IMR-90 (cell line): ENCODE measurements around the gene CERK. TPM values are rescaled to one million over a fixed set of nuclear protein-coding genes. Genes with fewer than 3 reads are reported as not detected.

ENCODE experiments used
- ATAC-seq: fragments of 200-7000 bp; cut with Tn5 transposase; 2 replicates; pipeline ENCODE4 v1.9.1; 2020; ENCODE audit warnings: low read depth, mild to moderate bottlenecking, moderate library complexity
- BruUV-seq: library from RNA; stranded (reverse); fragments of 400-500 nt; replicated peaks from 2 replicates; lab custom pipeline; 2021; lab: Mats Ljungman, UMichigan
- CTCF ChIA-PET: fragments of 300-600 bp; formaldehyde crosslinking; extraction: SDS; loops from one replicate; lab custom pipeline; 2021; ENCODE audit warnings: antibody characterized with exemption; lab: Yijun Ruan, JAX
- POLR2A ChIA-PET: fragments of 300-600 bp; sonication (Branson Sonifier 250); formaldehyde crosslinking; loops from one replicate; lab custom pipeline; 2022; ENCODE audit warnings: antibody characterized with exemption; ENCODE audit not compliant: unreplicated experiment; lab: Charles Lee
- DNase-seq: peaks from one replicate; pipeline ENCODE4 v3.0.0; 2013
- H2AFZ ChIP-seq: replicated peaks from 2 replicates; pipeline ENCODE3; 2013; ENCODE audit warnings: low read length, mild to moderate bottlenecking; ENCODE audit not compliant: poor library complexity
- H2AK5ac ChIP-seq: 2 replicates; pipeline ENCODE4 v1.6.1; 2013; ENCODE audit warnings: low read depth, low read length, inconsistent platforms
- H2AK9ac ChIP-seq: replicated peaks from 2 replicates; pipeline ENCODE3; 2013; ENCODE audit warnings: mild to moderate bottlenecking, low read depth, low read length, moderate library complexity; ENCODE audit not compliant: poor library complexity
- H2BK120ac ChIP-seq: 2 replicates; pipeline ENCODE4 v1.6.1; 2013; ENCODE audit warnings: low read depth, low read length, inconsistent platforms
- H2BK15ac ChIP-seq: 3 replicates; pipeline ENCODE4 v1.6.1; 2013; ENCODE audit warnings: low read depth, low read length, inconsistent platforms
- H2BK20ac ChIP-seq: 2 replicates; pipeline ENCODE4 v1.6.1; 2013; ENCODE audit warnings: low read depth, mild to moderate bottlenecking, inconsistent platforms, low read length, moderate library complexity
- H2BK5ac ChIP-seq: 2 replicates; pipeline ENCODE4 v1.6.1; 2013; ENCODE audit warnings: mild to moderate bottlenecking, low read depth, low read length, inconsistent platforms; ENCODE audit not compliant: poor library complexity, severe bottlenecking
- H3K14ac ChIP-seq: replicated peaks from 2 replicates; pipeline ENCODE4 v1.6.1; 2013; ENCODE audit warnings: low read depth, low read length, inconsistent platforms
- H3K18ac ChIP-seq: 2 replicates; pipeline ENCODE4 v1.6.1; 2013; ENCODE audit warnings: low read depth, low read length, control low read depth
- H3K23ac ChIP-seq: 2 replicates; pipeline ENCODE4 v1.6.1; 2013; ENCODE audit warnings: low read depth, low read length, inconsistent platforms
- H3K27ac ChIP-seq: 2 replicates; pipeline ENCODE4 v1.5.1; 2013; ENCODE audit warnings: mild to moderate bottlenecking, control low read depth, low read length; ENCODE audit not compliant: insufficient read depth
- H3K27me3 ChIP-seq: 2 replicates; pipeline ENCODE4 v1.6.1; 2013; ENCODE audit warnings: low read length; ENCODE audit not compliant: control insufficient read depth, insufficient read depth
- H3K36me3 ChIP-seq: 2 replicates; pipeline ENCODE4 v1.6.1; 2013; ENCODE audit warnings: low read length, mixed read lengths; ENCODE audit not compliant: control insufficient read depth, insufficient read depth
- H3K4ac ChIP-seq: 2 replicates; pipeline ENCODE4 v1.6.1; 2013; ENCODE audit warnings: low read depth, low read length, inconsistent platforms
- H3K4me1 ChIP-seq: 2 replicates; pipeline ENCODE4 v1.6.1; 2013; ENCODE audit warnings: low read length, mixed read lengths; ENCODE audit not compliant: control insufficient read depth, insufficient read depth
- H3K4me2 ChIP-seq: 2 replicates; pipeline ENCODE4 v1.6.1; 2013; ENCODE audit warnings: low read depth, mild to moderate bottlenecking, control low read depth, low read length, moderate library complexity
- H3K4me3 ChIP-seq: 2 replicates; pipeline ENCODE4 v1.5.1; 2013; ENCODE audit warnings: low read depth, mild to moderate bottlenecking, control low read depth, low read length, moderate library complexity; ENCODE audit not compliant: insufficient read depth
- H3K56ac ChIP-seq: 2 replicates; pipeline ENCODE4 v1.6.1; 2013; ENCODE audit warnings: low read length, inconsistent platforms; ENCODE audit not compliant: insufficient read depth; ENCODE audit errors: extremely low read depth
- H3K79me1 ChIP-seq, 2 experiments: 2 replicates each; pipeline ENCODE4 v1.6.1; 2013; ENCODE audit warnings: low read length in 2 of 2, inconsistent platforms in 1 of 2, low read depth in 1 of 2
- H3K9ac ChIP-seq: 2 replicates; pipeline ENCODE4 v1.6.1; 2013; ENCODE audit warnings: low read depth, low read length, control low read depth
- H3K9me1 ChIP-seq: 2 replicates; pipeline ENCODE4 v1.6.1; 2013; ENCODE audit warnings: low read length, inconsistent platforms; ENCODE audit not compliant: insufficient read depth
- H3K9me3 ChIP-seq: 2 replicates; pipeline ENCODE4 v1.6.1; 2013; ENCODE audit warnings: low read length; ENCODE audit not compliant: control insufficient read depth, insufficient read depth
- H4K20me1 ChIP-seq: 2 replicates; pipeline ENCODE4 v1.6.1; 2013; ENCODE audit warnings: low read length, inconsistent platforms; ENCODE audit not compliant: insufficient read depth
- H4K5ac ChIP-seq: 2 replicates; pipeline ENCODE4 v1.6.1; 2013; ENCODE audit warnings: mild to moderate bottlenecking, low read depth, low read length, control low read depth
- H4K8ac ChIP-seq, 2 experiments: 2 replicates each; pipeline ENCODE4 v1.6.1; 2013; ENCODE audit warnings: low read depth in 2 of 2, low read length in 2 of 2, control low read depth in 1 of 2, inconsistent platforms in 1 of 2
- H4K91ac ChIP-seq: 2 replicates; pipeline ENCODE4 v1.6.1; 2013; ENCODE audit warnings: low read depth, low read length, inconsistent platforms; ENCODE audit not compliant: insufficient read depth
- BHLHE40 ChIP-seq: fragments of 150-350 bp; IDR thresholded peaks from 2 replicates; pipeline ENCODE4 v1.6.1; 2016; ENCODE audit warnings: mild to moderate bottlenecking, low read depth, low read length
- CEBPB ChIP-seq: IDR thresholded peaks from 2 replicates; pipeline ENCODE4 v1.6.1; 2012; ENCODE audit warnings: low read depth, low read length, improper control_type of control experiment
- CHD1 ChIP-seq: IDR thresholded peaks from 2 replicates; pipeline ENCODE4 v1.6.1; 2012; ENCODE audit warnings: low read depth, low read length, improper control_type of control experiment
- CTCF ChIP-seq: conservative IDR thresholded peaks from 2 replicates; pipeline ENCODE4 v1.5.1; 2012; ENCODE audit warnings: mild to moderate bottlenecking, low read depth, low read length, improper control_type of control experiment
- ELK1 ChIP-seq: fragments of 150-350 bp; IDR thresholded peaks from 2 replicates; pipeline ENCODE4 v1.6.1; 2016; ENCODE audit warnings: low read depth, mild to moderate bottlenecking, low read length, moderate library complexity, borderline replicate concordance
- MAFK ChIP-seq: IDR thresholded peaks from 2 replicates; pipeline ENCODE4 v1.6.1; 2012; ENCODE audit warnings: low read depth, low read length, improper control_type of control experiment
- MXI1 ChIP-seq: IDR thresholded peaks from 2 replicates; pipeline ENCODE4 v1.6.1; 2012; ENCODE audit warnings: low read depth, mild to moderate bottlenecking, low read length, moderate library complexity, borderline replicate concordance
- NFE2L2 ChIP-seq: fragments of 150-350 bp; IDR thresholded peaks from 2 replicates; pipeline ENCODE4 v1.6.1; 2016; ENCODE audit warnings: low read depth, mild to moderate bottlenecking, low read length
- POLR2A ChIP-seq: IDR thresholded peaks from 2 replicates; pipeline ENCODE4 v1.6.1; 2012; ENCODE audit warnings: mild to moderate bottlenecking, low read depth, low read length
- RAD21 ChIP-seq: IDR thresholded peaks from 2 replicates; pipeline ENCODE4 v1.6.1; 2012; ENCODE audit warnings: low read length, improper control_type of control experiment
- RFX5 ChIP-seq: IDR thresholded peaks from 2 replicates; pipeline ENCODE4 v1.8.0; 2012; ENCODE audit warnings: low read depth, mild to moderate bottlenecking, low read length, moderate library complexity
- SMC3 ChIP-seq: fragments of 150-350 bp; IDR thresholded peaks from 2 replicates; pipeline ENCODE4 v1.6.1; 2016; ENCODE audit warnings: low read depth, mild to moderate bottlenecking, antibody characterized with exemption, low read length, moderate library complexity
- USF2 ChIP-seq: fragments of 150-350 bp; IDR thresholded peaks from 2 replicates; pipeline ENCODE4 v1.6.1; 2017; ENCODE audit warnings: mild to moderate bottlenecking, antibody characterized with exemption, low read length, low read depth
- WGBS, 2 experiments: methylation state at CpG; one replicate each; pipeline versions ENCODE4 v1.1.5 to v1.1.7; 2013; ENCODE audit warnings: missing lambda C conversion rate in 2 of 2; ENCODE audit not compliant: insufficient read length in 1 of 2; ENCODE audit errors: extremely low coverage in 2 of 2; 5-methylcytosine and 5-hydroxymethylcytosine counted together
- dilution Hi-C: fragments of 300-500 bp; cut with HindIII; formaldehyde crosslinking; loops from one replicate; pipeline ENCODE4 v1.14.3; 2018; ENCODE audit warnings: low sequenced_read_pairs; ENCODE audit not compliant: unreplicated experiment
- in situ Hi-C: fragments of 300-500 bp; cut with MboI; formaldehyde crosslinking; loops from 3 replicates; pipeline ENCODE4 v1.14.3; 2019; ENCODE audit warnings: low sequenced_read_pairs, inconsistent platforms, mixed read lengths
- intact Hi-C: fragments of 100-400 bp; cut with micrococcal nuclease; formaldehyde crosslinking; loops from 2 replicates; pipeline ENCODE4 v1.10.0; 2022
- polyA plus RNA-seq, 3 experiments: library from polyadenylated mRNA; depleted of rRNA; stranded (reverse); fragments of >200 nt; gene quantifications; 2 replicates each; pipeline ENCODE4 v1.2.3, GENCODE V29; 2012; ENCODE audit warnings: low replicate concordance in 1 of 3
- total RNA-seq: library from RNA; depleted of rRNA; stranded (reverse); fragments of >200 nt; gene quantifications from 2 replicates; pipeline ENCODE4 v1.2.3, GENCODE V29; 2012

The CERK gene
- total and polyA plus RNA-seq, 2 of the 4 experiments (the other 2 are of a cell fraction) = 25.3 to 38.7 TPM

GRCh38 chr22:46726986-46727317, 11.1 kb downstream of the CERK start:
- no peak for TF ChIP-seq POLR2A
- TF ChIP-seq CTCF = no peak
- TF ChIP-seq CEBPB = no peak
- TF ChIP-seq SMC3 = no peak
- no peak for TF ChIP-seq MXI1
- no peak for TF ChIP-seq NFE2L2
- TF ChIP-seq USF2 = no peak
- no peak for TF ChIP-seq ELK1
- TF ChIP-seq RAD21 = no peak
- TF ChIP-seq MAFK = no peak
- TF ChIP-seq BHLHE40 = no peak
- TF ChIP-seq CHD1 = no peak
- TF ChIP-seq RFX5 = no peak
- no peak overlapping the region for H2BK120ac ChIP-seq
- no peaks in the 10 kb centered on the region for H3K27me3 ChIP-seq
- intact Hi-C loops = no loop called here
- no peak overlapping the region for H2AFZ ChIP-seq
- no peak for DNase-seq
- H3K4me2 ChIP-seq = no peak overlapping the region
- H3K14ac ChIP-seq = no peak overlapping the region
- H3K27ac ChIP-seq = no peak overlapping the region
- H2AK5ac ChIP-seq = no peak overlapping the region
- POLR2A ChIA-PET = no interaction called here
- H3K4me1 ChIP-seq = peaks cover 14% of the 10 kb centered on the region
- dilution Hi-C loops = no loop called here
- H3K4me3 ChIP-seq = no peak overlapping the region
- H3K9me1 ChIP-seq = peaks cover 6% of the 10 kb centered on the region
- no peak for ATAC-seq
- BruUV-seq = no TSS peak
- no peak overlapping the region for H3K9ac ChIP-seq
- CTCF ChIA-PET = no interaction called here
- no peaks in the 10 kb centered on the region for H3K9me3 ChIP-seq
- H4K91ac ChIP-seq = no peak overlapping the region
- H3K36me3 ChIP-seq = peaks cover 35% of the 10 kb centered on the region
- no peak overlapping the region for H3K56ac ChIP-seq
- H2AK9ac ChIP-seq = no peak overlapping the region
- H4K20me1 ChIP-seq = peaks cover 79% of the 10 kb centered on the region
- H2BK15ac ChIP-seq = no peak overlapping the region
- peaks cover 19 to 89% of the 10 kb centered on the region in 2 experiments for H3K79me1 ChIP-seq
- no peak overlapping the region for H3K4ac ChIP-seq
- H2BK5ac ChIP-seq = no peak overlapping the region
- in situ Hi-C loops = no loop called here
- no peak overlapping the region for H3K23ac ChIP-seq
- H3K18ac ChIP-seq = no peak overlapping the region
- no peak overlapping the region for H4K5ac ChIP-seq
- no peak overlapping the region for H2BK20ac ChIP-seq
- WGBS, 2 experiments = 100% methylated on average over 3 of the region's 3 CpGs; no CpG with 5 or more reads in 1 of the 2 experiments
- H4K8ac ChIP-seq = no peak overlapping the region
